ENCODE measurements around the gene SLFN12L.
"Not testable (repeated sequence)": the region's sequence is repeated elsewhere in the genome, so short reads cannot be mapped to it uniquely, and the experiment has no call there.

Gene SLFN12L

GRCh38 chr17:35519906-35520442, 17.5 kb downstream of the SLFN12L start:
- no peaks in the 10 kb centered on the region for H3K9me3 ChIP-seq (ENCODE audit: control insufficient read depth, low read depth, low read length)
- H3K4me3 ChIP-seq (ENCODE audit: low read length), result no peak overlapping the region
- no peak overlapping the region for H3K9ac ChIP-seq (ENCODE audit: low read length)
- H3K4me1 ChIP-seq (ENCODE audit: control insufficient read depth, low read depth, low read length), result no peaks in the 10 kb centered on the region
- no peaks in the 10 kb centered on the region for H3K36me3 ChIP-seq (ENCODE audit: control insufficient read depth, low read depth, low read length)
- no peak overlapping the region for H3K27ac ChIP-seq (ENCODE audit: low read length)
- H3K27me3 ChIP-seq (ENCODE audit: control insufficient read depth, insufficient read depth, low read length), result no peaks in the 10 kb centered on the region

- no peak overlapping the region for H3K4me3 ChIP-seq (ENCODE audit: low read length)
- no peaks in the 10 kb centered on the region for H3K9me3 ChIP-seq (ENCODE audit: control insufficient read depth, low read depth, low read length)
- no peaks in the 10 kb centered on the region for H3K27me3 ChIP-seq (ENCODE audit: control insufficient read depth, insufficient read depth, low read length)
- no peaks in the 10 kb centered on the region for H3K36me3 ChIP-seq (ENCODE audit: control insufficient read depth, low read depth, low read length)
- no peak overlapping the region for H3K9ac ChIP-seq (ENCODE audit: low read length)
- H3K27ac ChIP-seq (ENCODE audit: low read length), result no peak overlapping the region
- H3K4me1 ChIP-seq (ENCODE audit: control insufficient read depth, low read depth, low read length), result no peaks in the 10 kb centered on the region
These were observed 18.0 kb downstream of the SLFN12L start for GRCh38 chr17:35519439-35519838.

- H3K27me3 ChIP-seq (ENCODE audit: control insufficient read depth, insufficient read depth, low read length); H3K9ac ChIP-seq (ENCODE audit: low read length); H3K4me3 ChIP-seq (ENCODE audit: low read length); H3K4me1 ChIP-seq (ENCODE audit: control insufficient read depth, low read depth, low read length); H3K9me3 ChIP-seq (ENCODE audit: control insufficient read depth, low read depth, low read length); H3K36me3 ChIP-seq (ENCODE audit: control insufficient read depth, low read depth, low read length); H3K27ac ChIP-seq (ENCODE audit: low read length): not testable (repeated sequence)
These were observed 19.0 kb downstream of the SLFN12L start for GRCh38 chr17:35518431-35518830.

- no peak overlapping the region for H3K27ac ChIP-seq (ENCODE audit: low read length)
- H3K9me3 ChIP-seq (ENCODE audit: control insufficient read depth, low read depth, low read length), result no peaks in the 10 kb centered on the region
- H3K9ac ChIP-seq (ENCODE audit: low read length), result no peak overlapping the region
- no peaks in the 10 kb centered on the region for H3K36me3 ChIP-seq (ENCODE audit: control insufficient read depth, low read depth, low read length)
- H3K27me3 ChIP-seq (ENCODE audit: control insufficient read depth, insufficient read depth, low read length), result no peaks in the 10 kb centered on the region
- no peak overlapping the region for H3K4me3 ChIP-seq (ENCODE audit: low read length)
- H3K4me1 ChIP-seq (ENCODE audit: control insufficient read depth, low read depth, low read length), result no peaks in the 10 kb centered on the region
These were observed 22.5 kb downstream of the SLFN12L start for GRCh38 chr17:35515027-35515426.

- H3K9me3 ChIP-seq (ENCODE audit: control insufficient read depth, low read depth, low read length), result no peaks in the 10 kb centered on the region
- no peaks in the 10 kb centered on the region for H3K4me1 ChIP-seq (ENCODE audit: control insufficient read depth, low read depth, low read length)
- no peak overlapping the region for H3K9ac ChIP-seq (ENCODE audit: low read length)
- H3K27me3 ChIP-seq (ENCODE audit: control insufficient read depth, insufficient read depth, low read length), result no peaks in the 10 kb centered on the region
- no peaks in the 10 kb centered on the region for H3K36me3 ChIP-seq (ENCODE audit: control insufficient read depth, low read depth, low read length)
- H3K4me3 ChIP-seq (ENCODE audit: low read length), result no peak overlapping the region
- no peak overlapping the region for H3K27ac ChIP-seq (ENCODE audit: low read length)
These were observed 22.9 kb downstream of the SLFN12L start for GRCh38 chr17:35514564-35514963.

GRCh38 chr17:35510052-35510451, 27.4 kb downstream of the SLFN12L start:
- no peak overlapping the region for H3K27ac ChIP-seq (ENCODE audit: low read length)
- H3K27me3 ChIP-seq (ENCODE audit: control insufficient read depth, insufficient read depth, low read length), result peaks cover under 1% of the 10 kb centered on the region
- no peaks in the 10 kb centered on the region for H3K4me1 ChIP-seq (ENCODE audit: control insufficient read depth, low read depth, low read length)
- no peaks in the 10 kb centered on the region for H3K36me3 ChIP-seq (ENCODE audit: control insufficient read depth, low read depth, low read length)
- H3K9me3 ChIP-seq (ENCODE audit: control insufficient read depth, low read depth, low read length), result no peaks in the 10 kb centered on the region
- no peak overlapping the region for H3K4me3 ChIP-seq (ENCODE audit: low read length)
- H3K9ac ChIP-seq (ENCODE audit: low read length), result no peak overlapping the region

GRCh38 chr17:35507714-35508113, 29.8 kb downstream of the SLFN12L start:
- not testable (repeated sequence) for H3K4me1 ChIP-seq (ENCODE audit: control insufficient read depth, low read depth, low read length); H3K27me3 ChIP-seq (ENCODE audit: control insufficient read depth, insufficient read depth, low read length); H3K27ac ChIP-seq (ENCODE audit: low read length); H3K4me3 ChIP-seq (ENCODE audit: low read length); H3K9ac ChIP-seq (ENCODE audit: low read length); H3K9me3 ChIP-seq (ENCODE audit: control insufficient read depth, low read depth, low read length); H3K36me3 ChIP-seq (ENCODE audit: control insufficient read depth, low read depth, low read length)

- H3K9ac ChIP-seq (ENCODE audit: low read length), result no peak overlapping the region
- no peaks in the 10 kb centered on the region for H3K9me3 ChIP-seq (ENCODE audit: control insufficient read depth, low read depth, low read length)
- peaks cover 13% of the 10 kb centered on the region for H3K4me1 ChIP-seq (ENCODE audit: control insufficient read depth, low read depth, low read length)
- no peaks in the 10 kb centered on the region for H3K36me3 ChIP-seq (ENCODE audit: control insufficient read depth, low read depth, low read length)
- H3K4me3 ChIP-seq (ENCODE audit: low read length), result no peak overlapping the region
- peaks cover 67% of the 10 kb centered on the region for H3K27me3 ChIP-seq (ENCODE audit: control insufficient read depth, insufficient read depth, low read length)
- no peak overlapping the region for H3K27ac ChIP-seq (ENCODE audit: low read length)
These were observed 37.9 kb downstream of the SLFN12L start for GRCh38 chr17:35499548-35499947.

- Histone ChIP-seq H3K27ac (ENCODE audit: low read length) (no peak overlapping the region), H3K36me3 (ENCODE audit: control insufficient read depth, low read depth, low read length) (no peaks in the 10 kb centered on the region), H3K4me3 (ENCODE audit: low read length) (peak overlapping the region; percentile 34), H3K4me1 (ENCODE audit: control insufficient read depth, low read depth, low read length) (peaks cover 13% of the 10 kb centered on the region), H3K9ac (ENCODE audit: low read length) (no peak overlapping the region), H3K9me3 (ENCODE audit: control insufficient read depth, low read depth, low read length) (no peaks in the 10 kb centered on the region), H3K27me3 (ENCODE audit: control insufficient read depth, insufficient read depth, low read length) (peaks cover 77% of the 10 kb centered on the region)
These were observed 38.9 kb downstream of the SLFN12L start for GRCh38 chr17:35498448-35499178.

GRCh38 chr17:35496451-35497290, 40.8 kb downstream of the SLFN12L start:
- H3K9me3 ChIP-seq (ENCODE audit: control insufficient read depth, low read depth, low read length), result no peaks in the 10 kb centered on the region
- H3K27me3 ChIP-seq (ENCODE audit: control insufficient read depth, insufficient read depth, low read length), result peaks cover 96% of the 10 kb centered on the region

GRCh38 chr17:35493040-35493439, 44.4 kb downstream of the SLFN12L start:
- H3K27me3 ChIP-seq (ENCODE audit: control insufficient read depth, insufficient read depth, low read length), result peaks cover 100% of the 10 kb centered on the region
- H3K36me3 ChIP-seq (ENCODE audit: control insufficient read depth, low read depth, low read length), result no peaks in the 10 kb centered on the region

More at GRCh38 chr17:35496451-35497290, 40.8 kb downstream of the SLFN12L start:
- no peak overlapping the region for H3K27ac ChIP-seq (ENCODE audit: low read length)
- H3K36me3 ChIP-seq (ENCODE audit: control insufficient read depth, low read depth, low read length), result no peaks in the 10 kb centered on the region
- H3K4me1 ChIP-seq (ENCODE audit: control insufficient read depth, low read depth, low read length), result peaks cover 13% of the 10 kb centered on the region
- H3K4me3 ChIP-seq (ENCODE audit: low read length), result peak overlapping the region; percentile 21
- H3K9ac ChIP-seq (ENCODE audit: low read length), result no peak overlapping the region

More at GRCh38 chr17:35493040-35493439, 44.4 kb downstream of the SLFN12L start:
- H3K4me3 ChIP-seq (ENCODE audit: low read length), result no peak overlapping the region
- H3K9me3 ChIP-seq (ENCODE audit: control insufficient read depth, low read depth, low read length), result no peaks in the 10 kb centered on the region
- H3K4me1 ChIP-seq (ENCODE audit: control insufficient read depth, low read depth, low read length), result peaks cover 13% of the 10 kb centered on the region
- no peak overlapping the region for H3K27ac ChIP-seq (ENCODE audit: low read length)
- H3K9ac ChIP-seq (ENCODE audit: low read length), result no peak overlapping the region
